Esophagus squamous epithelium (tissue), 5 donors: ENCODE results near the gene DAD1. TPM values are rescaled to one million over a fixed set of nuclear protein-coding genes. Genes with fewer than 3 reads are reported as not detected.

Source experiments
- DNase-seq: peaks from one replicate; lab custom pipeline; 2025; lab: John Stamatoyannopoulos, UW
- H3K27ac ChIP-seq, 4 donors: fragments of 200-600 bp; sonication (generic); one replicate each; pipeline ENCODE4 v1.5.1; 2016 to 2019; ENCODE audit warnings: mild to moderate bottlenecking in 1 of 4
- H3K27me3 ChIP-seq, 4 donors: fragments of 200-600 bp; sonication (generic); 1 replicate in 3 of 4; 2 replicates in 1 of 4; pipeline versions ENCODE4 v1.5.1 to v1.6.0; 2017 to 2021; ENCODE audit warnings: antibody characterized with exemption in 1 of 4
- H3K36me3 ChIP-seq, 3 donors: fragments of 200-600 bp; sonication (generic); one replicate each; pipeline ENCODE4 v1.5.1; 2016 to 2019
- H3K4me1 ChIP-seq, 3 donors: fragments of 200-600 bp; sonication (generic); one replicate each; pipeline ENCODE4 v1.5.1; 2017 to 2019
- H3K4me3 ChIP-seq, 4 donors: fragments of 200-600 bp; sonication (generic); 1 replicate in 3 of 4; 2 replicates in 1 of 4; pipeline ENCODE4 v1.5.1; 2016 to 2019; ENCODE audit warnings: mild to moderate bottlenecking in 2 of 4, moderate library complexity in 1 of 4
- H3K9me3 ChIP-seq, 3 donors: fragments of 200-600 bp; sonication (generic); one replicate each; pipeline ENCODE4 v1.5.1; 2016 to 2019
- CTCF ChIP-seq, 6 experiments: fragments of 450-650 bp in 4 of 6; fragments of 200-600 bp in 2 of 6; sonication (generic) in 2 of 6; IDR thresholded peaks; one replicate each; pipeline ENCODE4 v1.5.1; 2016 to 2019; ENCODE audit warnings: antibody characterized with exemption in 6 of 6, mild to moderate bottlenecking in 4 of 6, moderate library complexity in 4 of 6
- POLR2A ChIP-seq, 4 donors: fragments of 450-650 bp; IDR thresholded peaks; one replicate each; pipeline ENCODE4 v1.6.1; 2017; ENCODE audit warnings: antibody characterized with exemption in 4 of 4, mild to moderate bottlenecking in 4 of 4, moderate library complexity in 3 of 4
- WGBS, 2 donors: methylation state at CpG; one replicate each; pipeline ENCODE4 v1.1.5; 2018; 5-methylcytosine and 5-hydroxymethylcytosine counted together
- intact Hi-C: fragments of 100-400 bp; cut with DNase I; formaldehyde crosslinking; loops from one replicate; pipeline ENCODE4 v1.15.0; 2022
- total RNA-seq, 4 donors: library from RNA; depleted of rRNA; stranded (reverse); fragments of >200 nt; gene quantifications; one replicate each; pipeline ENCODE4 v1.1.0, GENCODE V29; 2016
- donor health status: DM: yes; HTN: yes; CAD: no.

Gene DAD1
- total RNA-seq, 4 donors from 2014 or later = 174 to 280 (median 225) TPM

GRCh38 chr14:22561661-22562579 is 27.1 kb downstream of the DAD1 start:
- intact Hi-C loops = no loop called here
- Histone ChIP-seq H3K36me3 (peaks cover 0 to 13% (median 0%) of the 10 kb centered on the region in 3 donors), H3K27me3 (no peaks in the 10 kb centered on the region), H3K4me3 (no peak overlapping the region), H3K9me3 (no peaks in the 10 kb centered on the region), H3K4me1 (peaks cover 49 to 100% (median 84%) of the 10 kb centered on the region in 3 donors), H3K27ac (peak overlapping the region; percentile 62 to 77 (median 70))
- peak in 1 of 4 donors; percentile 19 for TF ChIP-seq POLR2A (IDR thresholded peaks at IDR 0.05)
- TF ChIP-seq CTCF (IDR thresholded peaks at IDR 0.05) = no peak
- DNase-seq = no peak
- 53 to 55% methylated on average over 11 of the region's 11 CpGs for WGBS, 2 donors

- H3K4me1 ChIP-seq = peaks cover 51 to 100% (median 85%) of the 10 kb centered on the region in 3 donors
- no peak for DNase-seq
- intact Hi-C loops = no loop called here
- H3K36me3 ChIP-seq = peaks cover 0 to 13% (median 0%) of the 10 kb centered on the region in 3 donors
- WGBS, 2 donors = 58 to 72% methylated on average over 3 of the region's 3 CpGs
- H3K9me3 ChIP-seq = no peaks in the 10 kb centered on the region
- no peak overlapping the region for H3K4me3 ChIP-seq
- TF ChIP-seq POLR2A (IDR thresholded peaks at IDR 0.05) (no peak), CTCF (IDR thresholded peaks at IDR 0.05) (no peak)
- no peaks in the 10 kb centered on the region for H3K27me3 ChIP-seq
- peak overlapping the region; percentile 60 to 77 (median 70) for H3K27ac ChIP-seq
Measured at GRCh38 chr14:22561366-22561660, 27.7 kb downstream of the DAD1 start.

DNA sequence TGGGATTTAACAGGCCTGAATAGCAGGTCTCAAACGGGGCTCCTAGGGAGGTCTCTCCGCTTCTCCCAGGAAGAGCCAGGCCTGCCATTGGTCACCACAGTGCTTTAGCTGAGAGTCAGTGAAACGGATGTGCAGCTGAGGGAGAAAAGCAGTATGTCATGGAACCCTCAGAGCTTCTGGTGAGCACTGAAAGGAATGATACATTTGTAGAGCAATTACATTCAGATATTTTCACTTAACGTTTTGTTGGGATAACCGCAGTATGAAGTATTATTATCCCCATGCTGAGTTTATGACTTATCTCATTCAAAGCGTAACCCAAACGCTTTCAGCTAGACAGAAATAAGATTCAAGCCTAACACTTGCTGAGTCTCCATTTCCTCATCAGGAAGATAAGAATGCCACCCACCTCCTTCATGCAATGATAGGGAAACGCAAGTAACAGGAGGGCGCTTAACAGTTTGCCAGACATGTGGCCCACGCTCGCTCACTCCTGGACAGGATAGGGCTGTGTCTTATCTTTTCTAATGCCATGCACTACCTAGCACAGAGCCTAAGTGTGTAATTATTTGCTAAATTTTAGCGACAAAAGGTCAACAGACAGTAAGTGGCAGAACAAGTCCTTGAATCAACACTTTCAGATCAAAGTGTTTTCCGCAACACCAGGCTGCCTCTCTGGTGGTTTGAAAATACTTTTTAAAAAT is 28.2 kb downstream of the DAD1 start:
- intact Hi-C loops = no loop called here
- peaks cover 0 to 13% (median 0%) of the 10 kb centered on the region in 3 donors for H3K36me3 ChIP-seq
- H3K4me1 ChIP-seq = peaks cover 53 to 100% (median 85%) of the 10 kb centered on the region in 3 donors
- TF ChIP-seq CTCF (IDR thresholded peaks at IDR 0.05) (no peak), POLR2A (IDR thresholded peaks at IDR 0.05) (no peak)
- peak overlapping the region; percentile 60 to 77 (median 70) for H3K27ac ChIP-seq
- no peak for DNase-seq
- no peak overlapping the region for H3K4me3 ChIP-seq
- H3K9me3 ChIP-seq = no peaks in the 10 kb centered on the region
- 49 to 52% methylated on average over 13 of the region's 13 CpGs for WGBS, 2 donors
- no peaks in the 10 kb centered on the region for H3K27me3 ChIP-seq

GRCh38 chr14:22559041-22559440 is 30.0 kb downstream of the DAD1 start:
- no peak for DNase-seq
- 57 to 83% methylated on average over 1 of the region's 1 CpG for WGBS, 2 donors
- Histone ChIP-seq H3K4me3 (no peak overlapping the region), H3K4me1 (peaks cover 40 to 91% (median 69%) of the 10 kb centered on the region in 3 donors), H3K27ac (peak overlapping the region; percentile 65 to 85 (median 79)), H3K9me3 (no peaks in the 10 kb centered on the region), H3K27me3 (no peaks in the 10 kb centered on the region), H3K36me3 (peaks cover 0 to 10% (median 0%) of the 10 kb centered on the region in 3 donors)
- intact Hi-C loops = loop anchor here (10.0 kb wide), 2 partner anchors 96 to 174 kb away; no protein-coding TSS in a partner anchor
- no peak for TF ChIP-seq POLR2A (IDR thresholded peaks at IDR 0.05)
- no peak for TF ChIP-seq CTCF (IDR thresholded peaks at IDR 0.05)
